GM12878 (cell line): Measurements from ENCODE around the gene VCL. TPM values are rescaled to one million over a fixed set of nuclear protein-coding genes. Genes with fewer than 3 reads are reported as not detected.

Experiments used
- BCL11A ChIP-seq: IDR thresholded peaks from 2 replicates; pipeline ENCODE4 v1.6.1; 2011; ENCODE audit warnings: low read depth, low read length
- BCL3 ChIP-seq: IDR thresholded peaks from 2 replicates; pipeline ENCODE4 v1.6.1; 2011; ENCODE audit warnings: borderline replicate concordance, low read depth, mild to moderate bottlenecking, moderate library complexity, low read length; ENCODE audit not compliant: insufficient read depth, poor library complexity, severe bottlenecking
- BCLAF1 ChIP-seq: fragments of 450-650 bp; IDR thresholded peaks from 2 replicates; pipeline ENCODE4 v1.6.1; 2017; ENCODE audit warnings: antibody characterized with exemption, mild to moderate bottlenecking, moderate library complexity
- CREM ChIP-seq: IDR thresholded peaks from 2 replicates; pipeline ENCODE4 v1.6.1; 2014; ENCODE audit warnings: antibody characterized with exemption, low read depth
- ESRRA ChIP-seq: IDR thresholded peaks from 2 replicates; pipeline ENCODE4 v1.6.1; 2012; ENCODE audit warnings: mild to moderate bottlenecking, low read length, improper control_type of control experiment
- GATAD2B ChIP-seq: fragments of 450-650 bp; conservative IDR thresholded peaks from 2 replicates; pipeline ENCODE4 v1.6.1; 2017; ENCODE audit warnings: low read depth, mild to moderate bottlenecking, moderate library complexity
- HCFC1 ChIP-seq: fragments of 150-350 bp; IDR thresholded peaks from 2 replicates; pipeline ENCODE4 v1.6.1; 2014; ENCODE audit warnings: low read length
- HDAC6 ChIP-seq: fragments of 200-600 bp; sonication (generic); IDR thresholded peaks from one replicate; pipeline ENCODE4 v1.8.0; 2017; ENCODE audit warnings: antibody characterized with exemption; ENCODE audit not compliant: unreplicated experiment
- HSF1 ChIP-seq: fragments of 150-350 bp; IDR thresholded peaks from 2 replicates; pipeline ENCODE4 v1.6.1; 2014; ENCODE audit warnings: mild to moderate bottlenecking, low read depth, low read length
- IRF4 ChIP-seq: IDR thresholded peaks from 2 replicates; pipeline ENCODE4 v1.6.1; 2011; ENCODE audit warnings: low read depth, low read length
- JUND ChIP-seq: IDR thresholded peaks from 2 replicates; pipeline ENCODE4 v1.6.1; 2012; ENCODE audit warnings: low read depth, mild to moderate bottlenecking, low read length, improper control_type of control experiment, moderate library complexity
- MEF2A ChIP-seq: IDR thresholded peaks from 2 replicates; pipeline ENCODE4 v1.6.1; 2011; ENCODE audit warnings: low read depth, mild to moderate bottlenecking, low read length, moderate library complexity; ENCODE audit not compliant: insufficient read depth
- MEF2B ChIP-seq: fragments of 450-650 bp; IDR thresholded peaks from 2 replicates; pipeline ENCODE4 v1.6.1; 2018; ENCODE audit warnings: mild to moderate bottlenecking, moderate library complexity; ENCODE audit not compliant: partially characterized antibody, poor library complexity, severe bottlenecking
- MTA3 ChIP-seq: IDR thresholded peaks from 2 replicates; pipeline ENCODE4 v1.6.1; 2012; ENCODE audit warnings: low read length, inconsistent platforms, borderline replicate concordance
- NFYA ChIP-seq: IDR thresholded peaks from 2 replicates; pipeline ENCODE4 v1.6.1; 2011; ENCODE audit warnings: low read depth, mild to moderate bottlenecking, low read length, improper control_type of control experiment, borderline replicate concordance
- NRF1 ChIP-seq: conservative IDR thresholded peaks from 2 replicates; pipeline ENCODE4 v1.6.1; 2011; ENCODE audit warnings: mild to moderate bottlenecking, low read depth, low read length, improper control_type of control experiment
- PAX5 ChIP-seq: IDR thresholded peaks from 2 replicates; pipeline ENCODE4 v1.6.1; 2011; ENCODE audit warnings: low read depth, low read length, borderline replicate concordance
- RELB ChIP-seq: fragments of 450-650 bp; IDR thresholded peaks from 2 replicates; pipeline ENCODE4 v1.6.1; 2017; ENCODE audit warnings: low read depth, mild to moderate bottlenecking, moderate library complexity
- SKIL ChIP-seq: fragments of 450-650 bp; IDR thresholded peaks from 2 replicates; pipeline ENCODE4 v1.6.1; 2017; ENCODE audit warnings: mild to moderate bottlenecking, low read depth, inconsistent platforms; ENCODE audit not compliant: poor library complexity, severe bottlenecking
- SMAD1 ChIP-seq: fragments of 450-650 bp; IDR thresholded peaks from 2 replicates; pipeline ENCODE4 v1.6.1; 2018; ENCODE audit warnings: mild to moderate bottlenecking, low read depth; ENCODE audit not compliant: partially characterized antibody
- TCF7 ChIP-seq: IDR thresholded peaks from 2 replicates; pipeline ENCODE4 v1.6.1; 2014; ENCODE audit warnings: antibody characterized with exemption, borderline replicate concordance
- polyA plus RNA-seq, 11 experiments: library from polyadenylated mRNA; depleted of rRNA in 4 of 11; unstranded in 6 of 11; stranded (reverse) in 5 of 11; fragments of >200 nt; fragmentation: Nextera tagmentation in 4 of 11; fragmentation: Illumina TruSeq in 1 of 11; extraction: Ambion mirVana in 4 of 11; extraction: Trizol in 1 of 11; gene quantifications; 1 replicate in 1 of 11; 2 replicates in 10 of 11; pipeline versions ENCODE4 v1.2.1 to v1.2.3, GENCODE V29; 2011 to 2016; ENCODE audit warnings: inconsistent platforms in 2 of 11, missing spikeins in 2 of 11, low read depth in 1 of 11
- total RNA-seq, 4 experiments: library from RNA; depleted of rRNA in 3 of 4; stranded (reverse); fragments of >200 nt in 3 of 4; fragmentation: Illumina TruSeq in 1 of 4; extraction: Trizol in 1 of 4; gene quantifications; 2 replicates each; pipeline versions ENCODE4 v1.2.1 to v1.2.3, GENCODE V29; 2013 to 2021

Gene VCL
- total and polyA plus RNA-seq, 10 of the 15 experiments (the other 5 are each of a cell fraction or from before 2014, with no cell fraction given): 6.7 to 54.6 (median 24.3) TPM

GRCh38 chr10:74008212-74008731 is 10.4 kb downstream of the VCL start (continued):
- TF ChIP-seq RELB (no peak), MTA3 (peak; percentile 70; the same call in 1 of the 2 replicates), IRF4 (peak; percentile 69; the same call in 1 of the 2 replicates), HCFC1 (no peak), BCLAF1 (no peak), NFYA (no peak), ESRRA (no peak), SKIL (no peak), PAX5 (peak; percentile 35; the same call in 1 of the 2 replicates), JUND (0 out of 2 replicates have a peak, but pooled peaks have one; percentile 14), MEF2B (peak; percentile 92), NRF1 (no peak), GATAD2B (no peak), HSF1 (no peak), CREM (peak; percentile 67; the same call in 1 of the 2 replicates), TCF7 (no peak), MEF2A (peak; percentile 99), BCL3 (peak; percentile 20), HDAC6 (no peak), BCL11A (peak; percentile 67; the same call in 1 of the 2 replicates), SMAD1 (no peak)
